HEK293 (cell line): ENCODE data around the gene NTNG1.

Experiments
- CTCF ChIA-PET: fragments of 350-600 bp; formaldehyde crosslinking; extraction: SDS; loops from one replicate; lab custom pipeline; 2021; ENCODE audit warnings: antibody characterized with exemption; lab: Yijun Ruan, JAX
- POLR2A ChIA-PET: fragments of 300-600 bp; formaldehyde crosslinking; extraction: SDS; loops from one replicate; lab custom pipeline; 2020; ENCODE audit warnings: antibody characterized with exemption, inconsistent platforms; lab: Yijun Ruan, JAX
- H3K27ac ChIP-seq: fragments of 200-500 bp; sonication (Bioruptor generic); 2 replicates; pipeline ENCODE4 v1.5.1; 2014; ENCODE audit warnings: low read depth, low read length, control low read depth, inconsistent platforms; ENCODE audit errors: extremely low read depth
- H3K36me3 ChIP-seq, 2 experiments: fragments of 200-500 bp in 1 of 2; sonication (Bioruptor generic) in 1 of 2; 1 replicate in 1 of 2; 2 replicates in 1 of 2; pipeline ENCODE4 v1.5.1; 2014 to 2017; ENCODE audit warnings: inconsistent platforms in 2 of 2, low read length in 2 of 2; ENCODE audit not compliant: control insufficient read depth in 2 of 2, insufficient read depth in 1 of 2
- H3K4me1 ChIP-seq: fragments of 200-500 bp; sonication (Bioruptor generic); 2 replicates; pipeline ENCODE4 v1.5.1; 2014; ENCODE audit warnings: mild to moderate bottlenecking, low read length, inconsistent platforms; ENCODE audit not compliant: control insufficient read depth, insufficient read depth
- H3K4me3 ChIP-seq: 2 replicates; pipeline ENCODE4 v1.5.1; 2011; ENCODE audit warnings: low read depth, mild to moderate bottlenecking, control low read depth, low read length, moderate library complexity
- H3K9me3 ChIP-seq: fragments of 200-500 bp; sonication (Bioruptor generic); 2 replicates; pipeline ENCODE4 v1.5.1; 2014; ENCODE audit warnings: low read depth, low read length, inconsistent platforms; ENCODE audit not compliant: control insufficient read depth, insufficient read depth
- BCL11A ChIP-seq: fragments of 450-650 bp; formaldehyde crosslinking; IDR thresholded peaks from 2 replicates; pipeline ENCODE4 v1.5.1; 2016; ENCODE audit warnings: low read depth, missing biosample characterization, missing genetic modification characterization
- ZBTB17 ChIP-seq: fragments of 450-650 bp; formaldehyde crosslinking; IDR thresholded peaks from 2 replicates; pipeline ENCODE4 v1.5.1; 2016; ENCODE audit warnings: missing biosample characterization, missing genetic modification characterization
- ZBTB48 ChIP-seq: fragments of 450-650 bp; formaldehyde crosslinking; IDR thresholded peaks from 2 replicates; pipeline ENCODE4 v1.5.1; 2016; ENCODE audit warnings: missing biosample characterization, missing genetic modification characterization
- ZNF16 ChIP-seq: fragments of 450-650 bp; formaldehyde crosslinking; IDR thresholded peaks from 2 replicates; pipeline ENCODE4 v1.5.1; 2016; ENCODE audit warnings: low read depth, missing biosample characterization, missing genetic modification characterization
- ZNF19 ChIP-seq: fragments of 450-650 bp; formaldehyde crosslinking; IDR thresholded peaks from 2 replicates; pipeline ENCODE4; 2016; ENCODE audit warnings: missing biosample characterization, missing genetic modification characterization, low read depth
- ZNF248 ChIP-seq: fragments of 450-650 bp; formaldehyde crosslinking; IDR thresholded peaks from 2 replicates; pipeline ENCODE4 v1.5.1; 2017; ENCODE audit warnings: missing biosample characterization, missing genetic modification characterization
- ZNF394 ChIP-seq: fragments of 450-650 bp; formaldehyde crosslinking; IDR thresholded peaks from 2 replicates; pipeline ENCODE4 v1.5.1; 2016; ENCODE audit warnings: missing biosample characterization, missing genetic modification characterization, mild to moderate bottlenecking, moderate library complexity, borderline replicate concordance
- ZNF621 ChIP-seq: fragments of 450-650 bp; formaldehyde crosslinking; IDR thresholded peaks from 2 replicates; pipeline ENCODE4 v1.5.1; 2017; ENCODE audit warnings: missing biosample characterization, missing genetic modification characterization
- ZNF670 ChIP-seq: fragments of 450-650 bp; formaldehyde crosslinking; IDR thresholded peaks from 2 replicates; pipeline ENCODE4 v1.5.1; 2016; ENCODE audit warnings: missing biosample characterization, missing genetic modification characterization, low read depth
- ZNF837 ChIP-seq: fragments of 450-650 bp; formaldehyde crosslinking; IDR thresholded peaks from 2 replicates; pipeline ENCODE4 v1.5.1; 2016; ENCODE audit warnings: missing biosample characterization, missing genetic modification characterization
- ZSCAN30 ChIP-seq: fragments of 450-650 bp; IDR thresholded peaks from 2 replicates; pipeline ENCODE4 v1.5.1; 2018; ENCODE audit warnings: missing biosample characterization, mild to moderate bottlenecking, missing genetic modification characterization, moderate library complexity
- TF ChIP-seq, protein P1 (sequence below): fragments of 450-650 bp; formaldehyde crosslinking; IDR thresholded peaks from 2 replicates; pipeline ENCODE4 v1.5.1; 2016; ENCODE audit warnings: missing biosample characterization, missing genetic modification characterization
- TF ChIP-seq, protein P2 (sequence below): fragments of 450-650 bp; formaldehyde crosslinking; conservative IDR thresholded peaks from 2 replicates; pipeline ENCODE4 v1.5.1; 2016; ENCODE audit warnings: low read depth, missing biosample characterization, missing genetic modification characterization
- TF ChIP-seq, protein P3 (sequence below): fragments of 450-650 bp; formaldehyde crosslinking; IDR thresholded peaks from 2 replicates; pipeline ENCODE4 v1.5.1; 2016; ENCODE audit warnings: missing biosample characterization, missing genetic modification characterization

NTNG1 gene

DNA sequence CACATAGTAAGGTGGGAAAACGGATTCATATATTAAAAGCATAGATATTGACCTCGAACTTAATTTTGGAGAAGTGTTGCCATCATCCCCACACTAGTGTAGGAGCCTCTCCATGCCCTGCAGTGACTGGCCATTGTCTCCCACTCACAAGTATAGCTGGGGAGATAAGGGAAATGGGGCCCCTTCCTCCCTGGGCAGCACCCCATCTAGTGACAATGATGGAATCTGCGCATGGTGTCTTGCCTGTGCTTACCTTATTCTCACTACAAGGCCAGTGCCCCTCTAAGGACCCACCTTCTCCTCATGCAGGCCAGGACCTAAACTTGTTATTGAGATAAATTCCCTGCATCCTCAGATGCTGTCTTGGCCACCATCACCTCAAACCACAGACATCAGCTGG lies 374.9 kb downstream of the NTNG1 start:
- Histone ChIP-seq H3K4me1 (no peaks in the 10 kb centered on the region), H3K36me3 (no peaks in the 10 kb centered on the region), H3K27ac (no peak overlapping the region), H3K9me3 (no peaks in the 10 kb centered on the region)
- POLR2A ChIA-PET, result no interaction called here
- TF ChIP-seq ZNF19 (tag by site-specific recombination) (no peak), ZNF16 (tag by site-specific recombination) (no peak), ZNF394 (no peak), ZNF837 (no peak), ZBTB48 (tag by site-specific recombination) (no peak)
- TF ChIP-seq, protein P1, sequence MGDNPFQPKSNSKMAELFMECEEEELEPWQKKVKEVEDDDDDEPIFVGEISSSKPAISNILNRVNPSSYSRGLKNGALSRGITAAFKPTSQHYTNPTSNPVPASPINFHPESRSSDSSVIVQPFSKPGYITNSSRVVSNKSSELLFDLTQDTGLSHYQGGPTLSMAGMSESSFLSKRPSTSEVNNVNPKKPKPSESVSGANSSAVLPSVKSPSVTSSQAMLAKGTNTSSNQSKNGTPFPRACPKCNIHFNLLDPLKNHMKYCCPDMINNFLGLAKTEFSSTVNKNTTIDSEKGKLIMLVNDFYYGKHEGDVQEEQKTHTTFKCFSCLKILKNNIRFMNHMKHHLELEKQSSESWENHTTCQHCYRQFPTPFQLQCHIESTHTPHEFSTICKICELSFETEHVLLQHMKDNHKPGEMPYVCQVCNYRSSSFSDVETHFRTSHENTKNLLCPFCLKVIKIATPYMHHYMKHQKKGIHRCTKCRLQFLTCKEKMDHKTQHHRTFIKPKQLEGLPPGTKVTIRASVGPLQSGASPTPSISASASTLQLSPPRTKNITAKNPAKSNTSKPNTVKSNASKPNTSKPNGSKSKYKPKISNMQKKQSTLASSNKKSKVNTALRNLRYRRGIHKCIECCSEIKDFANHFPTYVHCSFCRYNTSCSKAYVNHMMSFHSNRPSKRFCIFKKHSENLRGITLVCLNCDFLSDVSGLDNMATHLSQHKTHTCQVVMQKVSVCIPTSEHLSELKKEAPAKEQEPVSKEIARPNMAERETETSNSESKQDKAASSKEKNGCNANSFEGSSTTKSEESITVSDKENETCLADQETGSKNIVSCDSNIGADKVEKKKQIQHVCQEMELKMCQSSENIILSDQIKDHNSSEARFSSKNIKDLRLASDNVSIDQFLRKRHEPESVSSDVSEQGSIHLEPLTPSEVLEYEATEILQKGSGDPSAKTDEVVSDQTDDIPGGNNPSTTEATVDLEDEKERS (tag by site-specific recombination), result no peak
- TF ChIP-seq, protein P2, sequence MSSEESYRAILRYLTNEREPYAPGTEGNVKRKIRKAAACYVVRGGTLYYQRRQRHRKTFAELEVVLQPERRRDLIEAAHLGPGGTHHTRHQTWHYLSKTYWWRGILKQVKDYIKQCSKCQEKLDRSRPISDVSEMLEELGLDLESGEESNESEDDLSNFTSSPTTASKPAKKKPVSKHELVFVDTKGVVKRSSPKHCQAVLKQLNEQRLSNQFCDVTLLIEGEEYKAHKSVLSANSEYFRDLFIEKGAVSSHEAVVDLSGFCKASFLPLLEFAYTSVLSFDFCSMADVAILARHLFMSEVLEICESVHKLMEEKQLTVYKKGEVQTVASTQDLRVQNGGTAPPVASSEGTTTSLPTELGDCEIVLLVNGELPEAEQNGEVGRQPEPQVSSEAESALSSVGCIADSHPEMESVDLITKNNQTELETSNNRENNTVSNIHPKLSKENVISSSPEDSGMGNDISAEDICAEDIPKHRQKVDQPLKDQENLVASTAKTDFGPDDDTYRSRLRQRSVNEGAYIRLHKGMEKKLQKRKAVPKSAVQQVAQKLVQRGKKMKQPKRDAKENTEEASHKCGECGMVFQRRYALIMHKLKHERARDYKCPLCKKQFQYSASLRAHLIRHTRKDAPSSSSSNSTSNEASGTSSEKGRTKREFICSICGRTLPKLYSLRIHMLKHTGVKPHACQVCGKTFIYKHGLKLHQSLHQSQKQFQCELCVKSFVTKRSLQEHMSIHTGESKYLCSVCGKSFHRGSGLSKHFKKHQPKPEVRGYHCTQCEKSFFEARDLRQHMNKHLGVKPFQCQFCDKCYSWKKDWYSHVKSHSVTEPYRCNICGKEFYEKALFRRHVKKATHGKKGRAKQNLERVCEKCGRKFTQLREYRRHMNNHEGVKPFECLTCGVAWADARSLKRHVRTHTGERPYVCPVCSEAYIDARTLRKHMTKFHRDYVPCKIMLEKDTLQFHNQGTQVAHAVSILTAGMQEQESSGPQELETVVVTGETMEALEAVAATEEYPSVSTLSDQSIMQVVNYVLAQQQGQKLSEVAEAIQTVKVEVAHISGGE (tag by site-specific recombination), result no peak
- TF ChIP-seq, all 188 proteins: peak for 0
- H3K4me3 ChIP-seq, result no peak overlapping the region
- CTCF ChIA-PET, result interaction anchor here (0.6 to 4.7 kb wide), 2 partner anchors 14 to 320 kb away, joined by 3 to 17 read pairs; no protein-coding TSS in a partner anchor

DNA sequence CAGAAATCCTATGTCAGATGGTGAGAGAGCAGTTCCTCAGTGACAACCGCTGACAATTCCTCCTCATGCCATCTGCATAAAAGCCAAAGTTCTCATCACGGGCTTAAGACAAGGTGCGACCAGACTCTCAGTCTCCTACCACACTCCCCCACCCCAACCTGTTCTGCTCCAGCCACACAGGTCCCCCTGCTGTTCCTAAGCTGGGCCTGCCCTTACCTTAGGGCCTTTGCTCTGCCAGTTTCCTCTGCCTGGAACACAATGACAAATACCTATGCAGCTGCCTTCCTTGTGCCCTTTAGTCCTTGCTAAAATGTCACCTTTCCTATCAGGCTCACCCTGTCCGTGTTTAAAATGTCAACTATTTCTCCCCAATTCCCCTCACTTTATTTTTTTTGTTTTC lies 382.2 kb downstream of the NTNG1 start:
- ChIA-PET CTCF (interaction anchor here (1.2 to 1.3 kb wide), 3 partner anchors 45 to 225 kb away, joined by 3 to 7 read pairs (median 5); no protein-coding TSS in a partner anchor), POLR2A (no interaction called here)
- no peak overlapping the region for H3K27ac ChIP-seq
- no peak for TF ChIP-seq BCL11A (tag by site-specific recombination)
- no peak for TF ChIP-seq ZNF621 (tag by site-specific recombination)
- TF ChIP-seq ZSCAN30 (tag by site-specific recombination), result no peak
- TF ChIP-seq, protein P2 (tag by site-specific recombination), result no peak
- TF ChIP-seq ZNF248 (tag by site-specific recombination), result no peak
- no peak for TF ChIP-seq ZNF670 (tag by site-specific recombination)
- TF ChIP-seq ZBTB17 (tag by site-specific recombination), result no peak
- TF ChIP-seq, protein P3, sequence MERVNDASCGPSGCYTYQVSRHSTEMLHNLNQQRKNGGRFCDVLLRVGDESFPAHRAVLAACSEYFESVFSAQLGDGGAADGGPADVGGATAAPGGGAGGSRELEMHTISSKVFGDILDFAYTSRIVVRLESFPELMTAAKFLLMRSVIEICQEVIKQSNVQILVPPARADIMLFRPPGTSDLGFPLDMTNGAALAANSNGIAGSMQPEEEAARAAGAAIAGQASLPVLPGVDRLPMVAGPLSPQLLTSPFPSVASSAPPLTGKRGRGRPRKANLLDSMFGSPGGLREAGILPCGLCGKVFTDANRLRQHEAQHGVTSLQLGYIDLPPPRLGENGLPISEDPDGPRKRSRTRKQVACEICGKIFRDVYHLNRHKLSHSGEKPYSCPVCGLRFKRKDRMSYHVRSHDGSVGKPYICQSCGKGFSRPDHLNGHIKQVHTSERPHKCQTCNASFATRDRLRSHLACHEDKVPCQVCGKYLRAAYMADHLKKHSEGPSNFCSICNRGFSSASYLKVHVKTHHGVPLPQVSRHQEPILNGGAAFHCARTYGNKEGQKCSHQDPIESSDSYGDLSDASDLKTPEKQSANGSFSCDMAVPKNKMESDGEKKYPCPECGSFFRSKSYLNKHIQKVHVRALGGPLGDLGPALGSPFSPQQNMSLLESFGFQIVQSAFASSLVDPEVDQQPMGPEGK (tag by site-specific recombination), result no peak
- H3K4me3 ChIP-seq, result no peak overlapping the region
- no peaks in the 10 kb centered on the region for H3K4me1 ChIP-seq
- no peaks in the 10 kb centered on the region for H3K36me3 ChIP-seq
- no peaks in the 10 kb centered on the region for H3K9me3 ChIP-seq
